ENCODE data around the gene ST3GAL3.
A peak's percentile ranks its signal among the peaks of the same experiment; 100 is the strongest.

Gene ST3GAL3

DNA sequence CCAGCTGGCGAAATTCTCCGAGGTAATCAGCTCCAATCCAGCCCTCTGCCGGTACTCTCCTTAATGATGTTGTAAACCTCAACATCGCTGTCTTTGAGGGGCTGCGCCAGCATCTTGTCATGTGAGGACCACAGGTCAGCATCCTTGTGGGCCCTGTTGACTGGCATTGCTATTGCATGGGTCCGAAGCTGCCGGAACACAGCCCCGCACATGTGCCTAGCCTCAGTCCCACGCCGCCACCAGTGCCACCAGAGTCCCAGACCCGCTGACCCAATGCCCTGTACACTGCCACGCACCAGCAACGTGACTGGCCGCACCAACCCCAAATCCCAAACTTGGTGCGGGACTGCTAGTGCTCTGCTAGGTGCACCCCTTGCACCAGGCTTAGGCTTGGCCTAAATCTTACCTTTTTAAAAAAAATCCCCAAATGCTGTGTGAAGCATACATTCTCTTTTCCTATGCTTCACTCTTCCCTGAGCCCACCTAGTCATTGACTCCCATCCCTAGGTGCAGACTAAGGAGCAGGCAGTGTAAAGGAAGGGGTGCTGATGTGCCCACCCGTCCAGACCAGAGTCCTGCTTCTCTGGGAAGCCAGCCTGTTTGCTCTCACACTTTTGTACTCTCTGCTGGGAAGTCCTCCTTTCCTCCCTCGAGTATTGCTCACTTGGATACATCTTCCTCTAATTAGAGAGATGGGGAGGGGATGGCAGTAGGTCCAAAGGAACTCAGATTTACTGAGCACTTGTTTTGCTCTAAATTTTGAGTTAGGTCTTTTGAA lies 144.4 kb downstream of the ST3GAL3 start:
- no peak for DNase-seq (ENCODE audit: low read depth)

DNA sequence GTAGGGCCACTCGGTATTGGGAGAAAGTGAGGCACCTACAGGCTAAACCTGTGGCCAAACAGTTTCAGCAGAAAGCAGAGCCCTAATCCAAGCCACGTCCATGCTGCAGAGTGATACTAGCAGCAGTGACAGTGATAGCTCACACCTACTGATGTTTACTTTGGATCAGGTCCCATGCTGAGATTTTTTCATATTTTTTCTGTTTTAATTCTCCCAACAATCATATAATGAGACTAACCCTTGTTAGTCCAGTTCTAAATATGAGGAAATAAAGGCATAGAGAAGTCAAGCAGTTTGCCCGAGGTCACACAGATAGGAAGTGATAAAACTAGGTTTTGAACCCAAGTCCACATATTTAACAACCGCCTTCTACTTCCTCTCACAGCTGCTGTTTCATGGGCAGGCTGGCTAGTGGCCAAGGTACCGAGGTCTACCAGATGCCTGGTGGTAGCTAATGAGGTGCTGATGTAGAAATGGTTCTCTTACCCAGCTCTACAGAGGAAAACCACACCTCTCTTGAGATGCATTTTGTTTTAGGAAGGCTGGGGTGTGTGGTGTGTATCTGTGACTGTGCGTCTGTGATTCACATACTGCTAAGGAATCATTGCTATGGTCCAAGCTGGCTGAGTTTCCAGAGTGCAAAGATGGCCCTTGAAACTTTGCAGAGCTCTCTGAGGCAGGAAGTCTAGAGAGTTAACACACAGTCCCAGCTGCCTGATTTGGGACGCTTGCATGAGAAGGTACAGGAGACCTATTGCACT lies 146.0 kb downstream of the ST3GAL3 start:
- peak; percentile 77 for DNase-seq (ENCODE audit: low read depth)

DNA sequence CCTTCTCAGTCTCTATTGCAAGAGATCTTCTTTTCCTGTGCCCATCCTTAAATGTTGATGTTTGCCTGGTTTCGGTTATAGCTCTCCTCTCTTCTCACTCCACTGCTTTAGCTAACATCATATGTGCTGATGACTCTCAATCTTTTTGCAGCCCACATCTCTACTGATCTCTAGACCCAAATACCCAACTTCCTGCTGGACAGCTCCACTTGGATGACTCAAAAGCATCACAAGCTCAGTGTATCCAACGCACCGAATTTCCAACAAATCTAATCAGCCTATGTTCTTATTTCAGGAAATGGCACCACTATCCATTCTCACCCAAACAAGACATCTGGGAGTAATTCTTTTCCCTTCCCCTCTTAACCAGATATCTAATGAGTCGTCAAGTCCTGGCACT lies 147.1 kb downstream of the ST3GAL3 start:
- no peak for DNase-seq (ENCODE audit: low read depth)

DNA sequence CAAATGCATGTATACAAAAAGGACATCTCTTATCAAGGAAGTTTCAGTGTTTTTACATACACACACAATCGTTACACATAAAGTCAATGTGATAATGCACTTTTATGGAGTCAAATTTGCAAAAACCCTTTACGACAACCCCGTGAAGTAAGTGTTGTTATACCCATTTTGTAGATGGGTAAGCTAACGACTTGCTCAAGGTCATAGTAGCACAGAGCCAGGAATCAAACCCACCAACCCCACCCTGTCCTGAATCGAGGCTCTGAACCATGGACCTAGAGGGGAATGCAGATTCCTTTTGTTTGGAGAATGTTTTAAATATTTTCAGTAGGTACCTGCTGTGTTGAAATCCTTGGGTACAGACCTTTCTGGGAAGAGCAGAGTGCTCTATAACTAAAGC lies 148.9 kb downstream of the ST3GAL3 start:
- no peak for DNase-seq (ENCODE audit: low read depth)

DNA sequence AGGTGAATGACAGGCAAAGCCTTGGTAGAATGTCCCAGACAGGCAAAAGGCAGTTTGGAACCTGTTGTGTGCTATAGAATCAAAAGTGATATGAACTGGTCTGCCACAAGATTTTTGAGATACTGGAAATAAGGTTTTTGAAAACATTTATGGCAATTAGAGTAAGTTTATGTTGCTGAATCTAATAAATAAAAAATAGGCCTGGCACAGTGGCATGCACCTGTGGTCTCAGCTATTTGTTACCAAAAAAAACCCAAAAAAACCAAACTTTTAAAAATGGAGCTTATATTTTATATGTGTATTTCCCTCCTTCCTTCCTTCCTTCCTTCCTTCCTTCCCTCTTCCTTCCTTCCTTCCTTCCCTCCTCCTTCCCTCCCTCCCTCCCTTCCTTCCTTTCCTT lies 149.8 kb downstream of the ST3GAL3 start:
- DNase-seq (ENCODE audit: low read depth) = no peak

DNA sequence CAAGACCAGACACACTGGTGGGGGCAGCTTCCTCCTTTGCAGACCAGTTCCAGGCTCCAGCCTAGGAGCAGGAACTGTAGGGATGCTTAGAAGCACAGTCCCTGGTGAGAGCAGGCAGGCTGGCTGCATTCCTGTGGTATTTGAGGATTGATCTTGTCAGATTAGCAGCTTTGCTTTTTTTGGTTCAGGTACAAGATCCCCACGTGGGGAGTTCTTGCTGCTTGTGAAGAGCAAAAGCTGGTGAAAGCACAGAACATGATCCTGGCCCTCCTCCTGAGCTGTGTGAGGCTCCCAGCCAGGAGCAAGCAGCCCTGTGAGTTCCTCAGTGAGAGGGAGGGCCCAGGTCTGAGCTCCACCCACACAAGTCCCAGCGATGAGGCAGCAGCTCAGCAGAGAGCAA lies 151.0 kb downstream of the ST3GAL3 start:
- peak; percentile 90 for DNase-seq (ENCODE audit: low read depth)

DNA sequence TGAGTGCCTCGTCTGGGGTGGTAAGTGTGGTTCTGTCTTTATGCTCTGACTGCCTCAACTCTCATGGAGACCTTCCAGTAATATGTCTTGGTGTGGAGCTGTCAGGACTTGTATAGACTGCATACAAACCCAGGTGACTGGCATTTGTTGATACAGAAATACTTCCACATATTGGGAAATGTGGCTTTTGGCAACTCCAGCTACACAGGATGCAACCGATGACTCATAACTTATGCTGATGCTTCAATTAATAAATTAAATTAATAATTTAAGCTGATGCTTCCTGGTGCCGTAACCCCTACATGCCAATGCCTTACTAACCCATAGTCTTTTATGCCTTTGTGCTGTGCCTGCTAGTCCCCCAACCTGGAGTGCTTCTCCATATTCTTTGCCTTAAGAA lies 154.0 kb downstream of the ST3GAL3 start:
- no peak for DNase-seq (ENCODE audit: low read depth)

DNA sequence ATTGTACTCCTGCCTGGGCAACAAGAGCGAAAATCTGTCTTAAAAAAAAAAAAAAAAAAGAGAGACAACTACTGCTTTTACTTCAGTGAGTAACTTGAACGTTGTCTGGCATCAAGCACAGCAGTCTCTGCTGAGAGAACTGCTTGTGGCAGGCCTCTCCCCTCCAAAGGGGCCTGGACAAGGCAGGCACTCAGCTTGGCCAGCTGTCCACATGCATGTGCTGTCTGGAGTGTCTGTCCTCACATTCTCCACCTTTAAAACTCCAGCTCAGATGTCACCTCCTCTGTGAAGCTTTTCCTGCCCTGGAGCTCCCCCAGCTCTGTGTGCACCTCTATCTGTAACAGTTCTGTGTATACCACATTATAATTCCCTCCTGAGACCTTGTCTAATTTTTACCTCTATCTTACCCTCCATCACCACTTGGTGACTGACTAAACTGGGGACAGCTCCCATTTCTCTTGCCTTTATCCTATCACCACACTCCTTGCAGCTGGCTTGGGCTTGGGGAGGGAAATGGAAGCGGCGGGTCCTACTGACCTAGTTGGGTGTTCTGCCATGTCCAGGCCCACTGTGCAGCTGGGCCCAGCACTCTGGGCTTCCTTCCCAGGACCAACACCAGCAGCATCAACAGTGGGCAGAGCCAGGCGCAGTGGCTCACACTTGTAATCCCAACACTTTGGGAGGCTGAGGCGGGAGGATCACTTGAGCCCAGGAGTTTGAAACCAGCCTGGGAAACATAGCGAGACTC lies 154.8 kb downstream of the ST3GAL3 start:
- no peak for DNase-seq (ENCODE audit: low read depth)

DNA sequence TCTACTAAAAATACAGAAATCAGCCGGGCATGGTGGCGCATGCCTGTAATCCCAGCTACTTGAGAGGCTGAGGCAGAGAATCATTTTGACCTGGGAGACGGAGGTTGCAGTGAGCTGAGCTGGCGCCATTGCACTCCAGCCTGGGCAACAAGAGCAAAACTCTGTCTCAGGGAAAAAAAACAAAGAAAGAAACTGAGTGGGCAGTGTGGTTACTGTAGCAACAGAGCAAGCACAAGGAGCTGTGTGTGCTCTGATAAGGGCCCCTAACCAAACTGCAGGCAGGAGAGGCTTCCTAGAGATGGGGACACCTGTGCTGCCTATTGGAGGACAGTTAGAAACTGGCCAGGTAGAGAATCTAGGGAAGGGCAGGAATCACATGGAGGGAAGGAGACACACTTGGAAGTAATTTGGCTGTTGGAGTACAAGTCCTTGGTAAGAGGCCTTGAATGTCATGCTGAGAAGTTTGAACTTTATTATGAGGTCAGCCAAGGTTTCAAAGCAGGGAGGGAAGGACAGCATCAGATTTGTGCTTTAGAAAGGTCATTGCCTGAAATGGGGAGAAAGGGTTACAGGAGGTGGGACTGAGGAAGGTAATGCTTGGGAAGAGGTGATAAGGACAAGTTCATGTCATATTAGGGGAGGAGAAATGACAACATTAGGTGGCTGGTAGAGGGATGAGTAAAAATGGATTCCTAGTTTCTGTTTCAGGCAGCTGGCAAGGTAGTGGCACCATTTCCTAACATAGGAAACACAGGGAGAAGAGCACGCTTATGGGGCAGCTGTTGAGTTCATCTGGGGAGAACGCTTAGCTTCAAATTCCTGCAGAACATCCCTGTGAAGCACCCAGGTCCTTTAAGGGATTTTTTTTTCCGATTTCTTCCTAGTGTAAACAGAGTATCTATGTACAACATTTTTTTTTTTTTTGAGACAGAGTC lies 157.0 kb downstream of the ST3GAL3 start:
- DNase-seq (ENCODE audit: low read depth) = no peak

DNA sequence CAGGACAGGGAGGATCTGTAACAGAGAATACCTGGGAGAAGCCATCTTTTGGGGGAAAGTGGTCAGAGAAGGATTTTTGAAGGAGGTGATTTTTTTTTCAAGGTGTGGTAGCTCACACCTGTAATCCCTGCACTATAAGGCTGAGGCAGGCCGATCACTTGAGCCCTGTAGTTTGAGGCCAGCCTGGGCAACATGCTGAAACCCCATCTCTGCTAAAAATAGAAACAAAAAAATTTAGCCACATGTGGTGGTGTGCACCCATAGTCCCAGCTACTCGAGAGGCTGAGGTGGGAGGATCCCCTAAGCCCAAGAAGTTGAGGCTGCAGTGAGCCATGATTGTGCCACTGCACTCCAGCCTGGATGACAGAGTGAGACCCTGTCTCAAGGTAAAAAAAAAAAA lies 158.9 kb downstream of the ST3GAL3 start:
- no peak for DNase-seq (ENCODE audit: low read depth)

DNA sequence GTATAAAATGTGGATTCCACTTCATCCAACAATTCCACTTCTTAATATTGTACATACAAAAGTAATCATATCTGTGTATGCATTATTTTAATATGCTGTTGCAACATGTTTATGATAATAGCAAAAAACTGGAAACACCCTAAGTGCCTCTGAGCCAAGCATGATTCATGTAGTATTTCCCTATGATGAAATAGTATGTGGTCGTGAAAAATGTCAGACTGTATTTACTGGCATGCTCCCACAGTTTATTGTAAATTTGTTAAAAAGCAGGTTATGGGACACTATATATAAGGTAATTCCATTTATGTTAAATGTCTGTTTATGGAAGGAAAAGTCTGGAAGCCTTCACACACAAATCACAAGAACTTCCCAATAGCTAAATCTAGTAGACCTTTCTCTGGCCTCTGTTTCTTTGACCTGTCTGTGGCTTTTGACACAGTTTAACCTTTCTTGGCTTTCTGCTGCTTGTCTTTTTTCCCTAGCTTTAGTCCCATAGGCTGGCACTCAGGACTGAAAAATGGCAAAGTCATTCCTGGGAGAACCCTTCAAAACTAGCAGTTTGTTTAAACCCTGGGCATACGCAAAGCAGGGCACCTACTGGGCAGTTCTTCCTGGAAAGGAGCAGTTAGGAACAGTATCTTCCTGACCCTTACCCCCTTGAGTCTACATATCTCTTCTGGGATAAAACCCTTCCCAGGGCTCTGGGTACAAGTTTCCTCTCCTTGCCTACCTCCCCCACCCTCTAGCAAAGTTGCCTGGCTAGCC lies 160.8 kb downstream of the ST3GAL3 start:
- no peak for DNase-seq (ENCODE audit: low read depth)

DNA sequence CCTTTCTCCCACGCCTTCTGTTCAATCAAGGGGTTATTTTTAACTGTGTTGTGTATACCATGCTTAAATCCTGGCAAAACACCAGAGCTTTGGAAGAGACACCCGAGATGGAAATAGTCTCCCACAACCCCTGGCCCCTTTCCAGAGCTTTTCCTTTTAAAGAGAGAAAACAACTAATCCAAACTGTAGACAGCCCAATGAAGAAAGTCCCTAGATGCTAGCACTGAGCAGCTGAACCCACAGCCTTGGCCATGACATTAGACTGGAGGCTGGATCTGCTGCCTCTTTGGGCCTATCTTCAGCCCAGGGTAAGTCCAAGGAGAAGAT lies 161.4 kb downstream of the ST3GAL3 start:
- no peak for DNase-seq (ENCODE audit: low read depth)

DNA sequence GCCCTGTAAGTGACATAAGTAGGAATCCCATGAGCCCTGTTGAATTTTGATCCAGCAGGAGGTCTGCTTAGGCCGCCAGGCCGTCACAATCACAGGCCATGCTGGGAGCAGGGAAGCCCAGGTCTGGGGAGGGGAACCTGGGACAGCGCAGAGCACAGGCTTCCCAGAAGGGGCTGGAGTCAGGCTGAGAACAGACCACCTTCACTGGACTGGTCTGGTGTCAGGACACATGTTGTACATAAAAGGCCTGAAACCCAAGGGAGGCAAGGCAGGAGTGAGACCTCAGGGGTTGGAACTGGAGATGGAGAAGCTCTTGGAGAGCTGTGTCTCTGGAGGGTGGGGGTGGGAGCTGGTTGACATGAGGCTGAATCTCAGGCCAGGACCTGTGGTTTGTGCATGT lies 163.0 kb downstream of the ST3GAL3 start:
- DNase-seq (ENCODE audit: low read depth) = no peak

GRCh38 chr1:43871181-43871910 lies 164.0 kb downstream of the ST3GAL3 start:
- no peak for DNase-seq (ENCODE audit: low read depth)

- no peak for DNase-seq (ENCODE audit: low read depth)
Observed at GRCh38 chr1:43872280-43872679, 164.9 kb downstream of the ST3GAL3 start.

- no peak for DNase-seq (ENCODE audit: low read depth)
Observed at GRCh38 chr1:43873851-43874250, 166.5 kb downstream of the ST3GAL3 start.

GRCh38 chr1:43874716-43875115 lies 167.4 kb downstream of the ST3GAL3 start:
- DNase-seq (ENCODE audit: low read depth) = no peak

- no peak for DNase-seq (ENCODE audit: low read depth)
Observed at GRCh38 chr1:43875331-43875730, 168.0 kb downstream of the ST3GAL3 start.

- DNase-seq (ENCODE audit: low read depth) = no peak
Observed at GRCh38 chr1:43877101-43877500, 169.8 kb downstream of the ST3GAL3 start.

DNA sequence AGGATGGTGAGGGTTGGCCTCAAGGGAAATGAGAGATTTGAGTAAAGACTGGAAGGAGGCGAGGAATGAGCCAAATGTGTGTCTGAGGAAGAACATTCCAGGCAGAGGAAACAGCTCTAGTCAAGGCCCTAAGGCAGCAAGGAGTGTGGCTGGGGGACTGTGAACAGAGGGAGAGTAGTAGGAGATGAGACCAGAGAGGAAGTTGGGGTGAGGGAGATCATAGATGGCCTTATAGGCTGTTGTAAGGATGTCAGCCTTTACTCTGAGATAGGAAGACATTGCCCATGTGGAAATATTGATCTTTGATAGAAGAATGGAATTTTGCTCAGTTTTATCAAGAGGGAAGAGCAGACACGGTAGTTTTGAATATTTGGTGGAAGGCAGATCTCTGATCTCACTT lies 171.1 kb downstream of the ST3GAL3 start:
- no peak for DNase-seq (ENCODE audit: low read depth)
